Right ventricle myocardium inferior (tissue), 1 donor: ENCODE measurements around the gene CBX7. TPM values are rescaled to one million over a fixed set of nuclear protein-coding genes. Genes with fewer than 3 reads are reported as not detected.

Experiments
- ATAC-seq: fragments of 200-7000 bp; cut with Tn5 transposase; one replicate; pipeline ENCODE4 v1.9.1; 2020; ENCODE audit warnings: mild to moderate bottlenecking, moderate library complexity
- DNase-seq: peaks from one replicate; pipeline ENCODE4 v3.0.0; 2021; ENCODE audit errors: missing footprints
- intact Hi-C: fragments of 100-400 bp; cut with DNase I; formaldehyde crosslinking; loops from one replicate; pipeline ENCODE4 v1.11.0; 2022
- total RNA-seq: library from RNA; stranded (reverse); fragmentation: NEBNext Ultra II Directional; extraction: Animal tissue kit (Norgen Biotek cat#: 25700); gene quantifications from one replicate; pipeline ENCODE4 v1.2.1, GENCODE V29; 2021
- donor health status: DM: no; HTN: yes; CAD: no; lungs with severe emphysema.

Gene CBX7
- total RNA-seq, 1 donor from 2014 or later: 66.0 TPM

DNA sequence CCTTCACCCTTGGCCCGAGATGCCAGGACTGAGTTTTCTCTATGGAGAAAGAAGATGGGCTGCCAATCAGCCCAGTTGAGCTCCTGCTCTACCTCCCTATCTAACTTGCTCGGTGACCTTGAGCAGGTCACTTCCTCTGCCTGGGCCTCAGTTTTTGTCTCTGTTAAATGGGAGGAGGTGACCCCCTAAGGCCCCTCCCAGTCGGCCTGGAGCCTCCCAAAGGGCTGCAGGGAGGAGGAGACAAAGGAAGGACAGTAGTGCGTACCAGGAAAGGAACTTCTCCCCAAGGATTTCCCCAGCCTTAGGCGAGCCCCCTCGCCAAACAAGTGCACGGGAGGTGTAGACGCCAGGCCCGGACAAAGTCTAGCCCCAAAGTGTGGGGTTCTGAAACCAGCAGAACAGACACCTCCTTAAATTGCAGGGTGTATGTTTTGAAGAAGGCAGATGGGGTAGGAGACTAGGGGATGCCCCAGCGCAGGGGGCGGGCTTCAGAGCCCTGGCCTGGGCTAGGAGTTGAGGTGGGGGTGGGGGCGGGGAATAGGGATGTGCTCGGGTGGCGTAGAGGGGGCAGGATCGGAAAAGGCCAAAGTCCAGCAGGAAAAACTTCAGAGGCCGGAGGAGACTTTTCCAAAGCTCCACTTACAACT lies 1.0 kb downstream of the CBX7 start:
- intact Hi-C loops: loop anchor here (5.0 kb wide), 1 partner anchor 376 kb away; no protein-coding TSS in a partner anchor
- no peak for DNase-seq
- ATAC-seq: no peak

DNA sequence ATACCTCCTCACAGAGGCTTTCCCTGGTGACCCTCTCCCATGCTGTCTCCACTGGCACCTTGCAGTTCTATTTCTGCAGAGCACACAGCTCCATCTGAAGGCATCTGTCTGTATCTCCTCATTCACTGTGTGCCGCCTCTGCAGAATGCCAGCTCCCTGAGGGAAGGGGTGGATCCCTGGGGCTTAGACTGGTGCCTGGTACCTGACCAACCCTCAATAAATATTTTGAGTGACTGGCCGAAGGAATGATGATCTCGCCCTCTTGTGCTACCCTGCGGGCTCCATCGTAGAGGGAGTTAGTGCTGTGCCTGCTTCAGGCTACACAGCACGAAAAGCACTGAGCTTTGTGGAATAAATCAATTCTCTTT lies 1.6 kb downstream of the CBX7 start:
- intact Hi-C loops: loop anchor here (5.0 kb wide), 1 partner anchor 376 kb away; no protein-coding TSS in a partner anchor
- no peak for ATAC-seq
- DNase-seq: no peak

DNA sequence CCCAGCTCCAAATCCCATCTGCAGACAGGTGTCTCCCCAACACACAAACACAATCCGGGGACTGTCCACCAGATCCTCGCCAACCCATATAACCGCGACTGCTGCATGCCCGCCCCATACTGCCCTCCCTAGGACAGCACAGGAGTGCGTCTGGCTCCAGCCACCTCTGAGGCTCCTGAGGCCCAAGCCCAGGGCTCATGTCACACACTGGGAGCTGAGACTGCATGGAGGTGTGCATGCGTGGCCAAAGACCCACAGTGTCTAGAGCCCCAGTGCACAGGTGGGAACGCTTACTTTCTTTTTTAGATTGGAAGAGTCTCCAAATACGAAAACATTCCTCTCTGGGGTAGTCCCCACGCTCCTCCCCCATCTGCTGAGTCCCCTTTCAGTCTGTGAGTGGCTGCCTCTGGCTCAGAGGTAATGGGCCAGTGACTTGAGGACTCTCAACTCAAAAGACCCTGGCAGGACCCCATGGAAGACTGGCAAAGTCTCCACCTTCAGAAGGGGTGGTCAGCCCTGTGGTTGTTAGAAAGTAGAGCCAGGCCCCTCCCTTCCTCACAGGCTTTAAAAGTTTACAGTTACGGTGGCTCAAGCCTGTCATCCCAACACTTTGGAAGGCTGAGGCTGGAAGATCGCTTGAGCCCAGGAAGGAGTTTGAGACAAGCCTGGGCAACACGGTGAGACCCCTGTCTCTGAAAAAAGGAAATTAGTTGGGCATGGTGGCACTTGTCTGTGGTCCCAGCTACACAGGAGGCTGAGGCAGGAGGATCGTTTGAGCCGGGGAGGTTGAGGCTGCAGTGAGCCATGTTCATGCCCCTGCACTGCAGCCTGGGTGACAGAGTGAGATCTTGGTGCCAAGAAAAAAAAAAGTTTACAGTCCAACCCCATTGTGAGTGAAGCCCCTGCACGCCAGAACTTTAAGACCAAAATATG lies 2.3 kb downstream of the CBX7 start:
- intact Hi-C loops: loop anchor here (5.0 kb wide), 1 partner anchor 377 kb away; no protein-coding TSS in a partner anchor

DNA sequence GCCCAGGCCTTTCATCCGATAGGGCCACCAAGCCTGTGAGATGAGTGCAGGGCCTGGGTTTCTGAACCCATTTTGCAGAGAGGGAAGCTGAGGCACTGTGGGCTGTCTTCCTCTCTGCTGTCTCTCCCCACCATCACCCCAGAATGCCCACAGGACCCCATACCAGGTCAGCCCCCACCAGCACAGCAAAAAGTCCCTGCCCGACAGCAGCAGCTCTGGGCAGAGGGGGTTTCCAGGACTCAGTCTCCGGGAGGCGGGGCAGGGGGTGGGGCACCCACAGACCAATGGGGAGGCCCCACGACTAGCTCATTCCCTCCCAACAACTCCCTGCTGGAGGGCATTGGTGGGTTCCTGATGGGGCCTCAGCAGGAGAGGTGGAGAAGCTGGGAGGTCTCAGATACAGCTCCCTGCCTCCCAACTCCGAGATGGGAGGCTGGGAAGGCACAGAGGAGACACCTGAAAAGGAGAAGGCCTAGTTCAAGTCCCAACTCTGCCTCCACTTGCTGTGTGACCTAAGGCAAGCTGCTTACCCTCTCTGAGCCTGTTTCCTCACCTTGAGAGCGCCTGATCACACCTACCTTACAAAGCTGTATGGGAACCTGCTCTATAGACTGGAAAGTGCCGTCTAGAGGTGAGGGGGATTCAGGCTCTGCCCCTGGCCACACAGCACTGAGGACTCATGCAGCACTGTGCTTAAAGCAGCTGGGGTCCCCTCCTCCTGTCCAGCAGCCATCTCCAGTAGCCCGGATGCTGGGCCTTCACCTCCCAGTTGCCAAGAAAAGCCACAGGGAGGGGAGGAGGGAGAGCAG lies 3.5 kb downstream of the CBX7 start:
- ATAC-seq (no peak), DNase-seq (peak; percentile 79)
- intact Hi-C loops: no loop called here

More for the DNA sequence above, 2.3 kb downstream of the CBX7 start:
- DNase-seq: no peak
- no peak for ATAC-seq

DNA sequence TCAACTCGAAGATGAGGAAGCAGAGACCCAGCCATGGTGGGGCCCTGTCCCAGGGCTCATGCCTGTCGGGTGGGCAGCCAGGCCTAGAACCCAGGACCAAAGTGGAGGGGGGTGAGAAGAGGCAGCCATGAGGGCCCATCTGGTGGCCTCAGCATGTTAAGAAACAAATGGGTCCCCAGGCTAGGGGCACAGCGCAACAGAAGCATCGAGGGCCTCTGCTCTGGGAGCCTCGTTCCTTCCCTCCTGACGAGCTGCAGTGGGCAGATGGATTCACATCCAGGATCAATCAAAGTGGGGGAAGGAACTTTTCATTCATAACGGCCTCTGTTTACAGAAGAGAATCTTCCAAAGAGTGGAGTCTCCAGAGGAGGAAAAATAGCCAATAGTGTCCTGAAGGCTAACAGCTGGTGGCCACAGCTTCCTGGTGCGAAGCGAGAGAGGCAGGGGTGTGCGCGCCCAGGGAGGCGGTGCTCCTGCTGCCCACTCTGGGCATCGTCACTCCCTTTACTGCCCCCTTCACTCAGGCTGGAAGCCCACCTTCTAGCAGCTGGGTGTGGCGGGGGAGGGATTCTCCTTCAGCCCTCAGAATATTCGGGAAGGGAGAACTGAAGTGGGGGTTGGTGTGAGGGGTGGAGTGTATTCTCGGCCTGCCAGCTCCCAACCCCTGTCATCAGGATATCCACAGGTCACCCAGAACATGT lies 4.3 kb downstream of the CBX7 start:
- intact Hi-C loops: no loop called here
- ATAC-seq: no peak
- DNase-seq: no peak

DNA sequence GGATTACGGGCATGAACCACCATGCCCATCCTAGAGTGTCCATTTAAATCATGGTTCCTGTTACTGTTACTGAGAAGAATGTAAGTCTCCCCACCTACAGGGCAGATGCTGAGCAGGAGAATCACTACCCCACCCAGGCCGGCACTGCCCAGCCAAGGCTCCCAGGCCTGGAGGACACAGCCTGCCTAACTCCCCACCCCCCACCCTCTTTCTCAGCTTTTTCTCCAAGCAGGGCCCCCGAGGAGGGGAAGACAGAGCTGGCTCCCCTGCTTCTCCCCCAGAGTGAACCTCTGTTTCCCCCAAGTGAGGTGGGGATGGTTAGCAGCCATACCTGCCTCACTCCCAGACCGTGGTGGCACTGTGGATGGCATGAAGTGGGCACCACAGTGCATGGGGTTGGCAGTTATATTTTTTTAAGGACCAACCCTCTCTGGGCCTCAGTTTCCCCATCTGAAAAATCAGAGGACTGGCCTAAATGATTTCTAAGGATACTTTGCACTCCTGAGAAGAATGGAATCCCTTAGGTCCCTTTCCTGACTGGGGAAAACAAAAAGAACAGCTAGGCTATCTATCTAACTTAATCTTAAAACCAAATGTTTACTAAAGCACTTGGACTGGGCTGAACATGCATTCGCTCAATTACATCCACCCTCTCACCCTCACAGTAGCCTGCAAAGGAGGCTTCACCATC lies 5.0 kb downstream of the CBX7 start:
- intact Hi-C loops: no loop called here
- DNase-seq (no peak), ATAC-seq (no peak)

DNA sequence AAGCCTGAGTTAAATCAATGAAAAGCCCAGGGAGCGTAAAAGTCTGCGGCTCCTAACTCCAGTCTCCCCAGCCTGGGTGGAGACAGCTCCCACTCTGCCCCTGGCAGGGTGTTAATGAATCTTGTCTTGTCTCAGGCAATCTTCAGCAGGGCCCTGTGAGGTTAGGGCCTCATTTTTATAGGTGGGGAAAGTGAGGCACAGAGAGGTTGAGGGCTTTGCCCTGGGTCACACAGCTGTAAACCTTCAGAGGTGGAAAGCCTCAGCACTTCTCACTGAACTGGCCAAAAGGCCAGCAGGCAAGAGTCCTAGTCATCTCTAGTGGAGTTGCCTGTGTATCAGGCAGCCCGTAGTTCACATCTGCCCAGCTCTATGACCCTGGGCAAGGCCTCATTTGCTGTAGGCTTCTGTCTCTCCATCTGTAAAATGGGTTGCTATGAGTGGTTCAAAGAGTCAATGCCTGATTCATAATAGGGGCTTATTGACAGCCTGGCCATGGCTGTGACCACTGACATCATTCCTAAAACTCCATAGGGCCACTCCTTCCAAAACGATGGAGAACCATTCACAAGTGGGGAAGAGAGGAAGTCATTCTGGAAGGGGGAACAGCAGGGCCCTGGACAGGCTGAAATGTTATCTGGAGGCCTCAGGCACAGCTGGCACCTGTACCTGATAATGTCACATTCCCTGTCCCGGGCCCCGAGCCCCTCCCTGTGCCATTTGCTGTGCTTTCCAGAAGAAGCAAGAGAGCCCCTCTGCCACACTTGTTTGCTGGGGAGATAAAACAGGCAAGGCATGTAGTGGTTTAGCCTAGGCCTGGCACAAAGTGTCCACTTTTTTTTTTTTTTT lies 6.0 kb downstream of the CBX7 start:
- DNase-seq (no peak), ATAC-seq (no peak)
- intact Hi-C loops: no loop called here

DNA sequence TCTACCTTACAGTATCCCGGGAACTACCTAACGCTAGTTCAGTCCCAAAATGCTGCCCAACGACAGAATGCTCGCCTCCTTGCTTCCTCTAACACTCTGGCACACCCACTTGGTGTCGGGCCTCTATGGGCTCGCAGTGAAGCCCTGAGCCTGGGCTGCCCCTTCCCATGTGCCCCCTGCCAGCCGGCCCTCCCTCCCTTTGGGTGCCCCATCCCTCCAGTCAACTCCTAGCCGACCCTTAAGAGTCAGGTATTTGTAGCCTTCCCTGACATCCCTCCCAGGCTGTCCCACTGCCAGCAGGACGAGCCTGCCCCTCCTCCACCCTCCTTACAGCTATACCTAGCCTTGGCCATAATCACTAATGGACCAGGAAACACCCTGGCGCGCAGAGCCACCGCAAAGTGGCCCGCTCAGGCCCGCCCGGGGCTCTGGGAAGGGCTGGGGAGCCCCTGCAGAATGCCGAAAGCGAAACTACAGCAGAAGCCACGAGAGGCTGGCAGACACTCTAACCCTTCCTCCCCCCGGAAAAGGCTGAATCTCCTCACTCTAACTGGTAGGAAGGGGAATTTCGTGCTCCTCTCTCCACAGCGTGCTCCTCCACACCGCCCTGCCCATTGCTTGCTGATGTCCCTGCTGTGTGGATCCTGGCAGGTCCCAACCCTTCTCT lies 8.2 kb downstream of the CBX7 start:
- DNase-seq (no peak), ATAC-seq (no peak)
- intact Hi-C loops: no loop called here

DNA sequence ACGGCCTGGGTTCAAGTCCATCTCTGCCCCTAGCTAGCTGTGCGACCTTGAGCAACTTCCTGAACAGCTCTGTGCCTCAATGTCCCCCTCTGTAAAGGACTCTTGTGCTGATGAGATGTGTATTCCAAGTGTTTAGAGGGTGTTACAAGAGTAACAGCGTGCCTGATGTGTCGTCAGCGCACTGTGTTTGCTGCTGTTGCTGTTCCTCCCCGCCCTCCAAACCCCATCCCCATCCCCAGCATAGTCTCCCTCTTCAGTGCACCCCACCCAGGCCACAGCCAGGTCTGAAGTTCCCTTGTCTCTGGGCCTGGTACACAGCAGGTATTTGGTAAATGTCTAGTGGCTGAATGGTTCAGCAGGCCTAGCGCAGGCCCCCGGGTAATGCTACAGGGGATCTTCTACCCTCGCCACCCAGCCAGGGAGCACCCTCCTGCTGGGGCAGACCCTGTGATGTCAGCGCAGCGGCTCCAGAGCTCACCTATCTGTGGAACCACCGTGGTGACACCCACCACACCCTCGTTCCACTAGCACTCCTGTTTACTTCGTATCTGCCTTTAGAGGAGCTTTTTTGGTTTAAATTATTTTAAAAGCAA lies 10.3 kb downstream of the CBX7 start:
- intact Hi-C loops: no loop called here
- ATAC-seq (no peak), DNase-seq (no peak)

DNA sequence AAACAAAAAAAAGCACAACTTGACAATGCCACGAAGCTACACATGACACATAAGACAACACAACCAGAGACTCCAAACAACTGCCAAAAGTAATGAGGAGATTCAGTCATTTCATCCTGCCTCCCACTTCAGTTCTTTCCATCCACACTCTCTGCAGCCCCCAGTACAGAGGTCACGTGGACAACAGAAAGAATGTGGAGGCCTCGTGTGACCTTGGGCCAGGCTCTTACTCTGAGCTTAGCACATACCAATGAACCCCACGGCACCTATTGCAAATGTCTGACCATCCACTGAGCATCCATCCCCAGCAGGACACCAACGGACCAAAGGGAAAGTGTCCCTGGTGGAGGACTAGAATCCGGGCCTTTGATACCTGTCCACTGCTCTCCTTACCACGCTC lies 12.5 kb downstream of the CBX7 start:
- no peak for ATAC-seq
- DNase-seq: no peak
- intact Hi-C loops: no loop called here

DNA sequence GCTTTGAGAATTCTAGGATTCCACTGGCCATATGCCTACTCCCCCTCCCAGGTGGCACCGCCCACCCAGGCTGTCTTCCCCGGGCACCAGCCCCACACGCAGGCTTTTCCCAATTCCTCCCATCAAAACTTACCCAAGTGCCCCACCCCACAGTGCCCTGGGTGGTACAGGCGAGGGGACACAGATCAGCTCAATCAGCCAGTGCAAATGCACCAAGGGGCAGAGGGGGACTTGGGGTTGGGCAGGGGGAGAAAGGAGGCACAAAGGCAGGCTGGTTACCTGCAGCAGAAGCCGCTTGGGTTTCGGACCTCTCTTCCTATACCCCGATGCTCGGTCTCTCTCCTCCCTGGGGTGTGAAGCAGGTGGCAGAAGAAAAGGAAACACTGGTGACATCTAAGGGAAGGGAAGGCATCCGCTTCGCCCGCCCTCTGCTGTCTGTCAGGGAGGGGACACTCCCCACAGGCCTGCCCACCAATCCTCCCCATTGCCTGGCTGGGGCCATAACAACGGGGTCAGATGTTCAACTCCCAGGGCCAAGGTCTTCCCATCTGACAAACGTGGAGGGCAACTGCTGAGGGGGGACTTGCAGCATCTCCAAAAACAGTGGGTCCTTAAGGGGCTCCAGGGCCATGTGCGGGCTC lies 14.0 kb downstream of the CBX7 start:
- ATAC-seq: no peak
- DNase-seq: no peak
- intact Hi-C loops: no loop called here

DNA sequence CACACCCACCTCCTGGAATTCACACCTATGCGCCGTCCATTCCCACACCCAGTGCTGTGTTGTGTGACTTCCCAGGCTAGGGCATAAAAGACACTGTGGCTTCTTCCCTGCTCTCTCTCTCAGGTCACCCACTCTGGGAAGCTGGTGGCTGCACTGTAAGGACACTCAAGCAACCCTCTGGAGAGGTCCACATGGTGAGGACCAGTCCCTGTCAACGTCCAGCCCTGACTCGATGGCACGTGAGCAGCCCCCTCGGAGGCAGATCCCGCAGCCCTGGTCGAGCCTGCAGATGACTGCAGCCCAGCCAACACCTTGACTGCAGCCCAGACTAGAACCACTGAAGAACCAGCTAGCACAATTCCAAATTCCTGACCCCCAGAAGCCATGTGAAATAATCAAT lies 16.2 kb downstream of the CBX7 start:
- no peak for ATAC-seq
- intact Hi-C loops: no loop called here
- DNase-seq: no peak

DNA sequence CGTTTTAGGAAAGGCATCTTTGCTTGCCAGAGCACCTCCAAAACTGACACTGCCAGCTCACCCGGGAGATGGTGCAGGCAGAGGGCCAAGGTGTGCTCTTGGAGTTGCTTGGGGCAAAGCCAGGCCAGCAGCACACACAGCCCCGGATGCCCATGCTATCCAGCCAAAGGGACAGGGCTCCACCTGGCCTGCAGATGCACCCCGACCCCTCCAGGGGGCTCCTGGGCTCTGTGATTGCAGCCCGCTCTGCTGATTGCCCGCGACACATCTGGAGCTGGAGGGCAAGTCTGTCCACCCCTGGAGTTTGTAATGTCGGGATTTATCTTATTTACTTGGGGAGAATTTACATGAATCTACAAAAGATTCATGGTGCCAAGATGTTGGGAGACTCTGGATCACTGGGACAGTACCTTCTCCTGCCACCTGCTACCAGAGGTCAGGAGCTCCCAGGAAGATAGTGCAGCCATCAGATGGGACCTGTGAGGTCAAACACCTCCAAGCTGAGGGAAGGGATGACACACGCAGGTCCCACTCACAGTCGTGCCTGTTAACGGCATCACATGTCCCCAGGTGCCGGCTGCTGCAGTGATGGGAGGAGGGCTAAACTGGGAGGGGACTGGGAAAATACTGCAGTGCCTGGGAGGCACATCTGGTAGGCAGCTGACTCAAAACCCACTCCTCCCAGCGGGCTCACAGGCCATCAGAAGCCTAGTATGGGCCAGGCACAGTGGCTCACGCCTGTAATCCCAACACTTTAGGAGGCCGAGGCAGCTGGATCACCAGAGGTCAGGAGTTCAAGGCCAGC lies 17.2 kb downstream of the CBX7 start:
- intact Hi-C loops: no loop called here
- ATAC-seq: peak; percentile 61
- no peak for DNase-seq

DNA sequence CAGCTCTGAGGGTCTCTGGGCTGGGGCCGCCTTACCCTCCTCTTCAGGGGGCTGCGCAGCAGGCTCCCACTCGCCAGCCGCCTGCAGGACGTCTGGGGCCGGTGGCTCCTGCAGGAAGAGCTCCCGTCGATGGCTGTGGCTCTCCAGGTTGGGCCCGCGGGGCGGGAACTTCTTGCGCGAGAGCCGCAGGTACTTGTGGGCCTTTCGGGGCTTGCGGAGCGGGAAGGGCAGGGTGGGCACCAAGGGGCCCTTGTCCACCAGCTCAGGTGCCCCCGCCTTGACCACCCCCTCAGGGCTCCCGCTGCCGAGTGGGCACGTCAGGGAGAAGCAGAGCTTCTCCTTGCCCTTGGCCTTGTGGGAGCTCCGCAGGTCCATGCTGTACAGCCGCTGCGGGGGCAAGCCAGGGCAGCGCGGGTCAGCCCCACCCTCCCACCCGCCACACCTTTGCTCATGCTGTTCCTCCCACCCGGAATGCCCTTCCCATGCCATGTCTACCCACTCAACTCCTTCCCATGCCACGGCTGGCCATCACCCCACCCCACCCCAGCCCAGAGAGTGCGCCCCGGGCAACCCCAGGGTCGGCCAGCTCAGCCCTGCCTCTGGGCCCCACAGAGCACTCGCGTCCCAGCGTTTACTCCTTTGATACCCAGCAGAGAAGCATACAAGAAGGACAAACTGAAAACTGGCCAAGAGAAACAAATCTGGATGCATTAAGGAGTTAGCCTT lies 18.0 kb downstream of the CBX7 start:
- ATAC-seq (peak; percentile 2), DNase-seq (no peak)
- intact Hi-C loops: no loop called here

DNA sequence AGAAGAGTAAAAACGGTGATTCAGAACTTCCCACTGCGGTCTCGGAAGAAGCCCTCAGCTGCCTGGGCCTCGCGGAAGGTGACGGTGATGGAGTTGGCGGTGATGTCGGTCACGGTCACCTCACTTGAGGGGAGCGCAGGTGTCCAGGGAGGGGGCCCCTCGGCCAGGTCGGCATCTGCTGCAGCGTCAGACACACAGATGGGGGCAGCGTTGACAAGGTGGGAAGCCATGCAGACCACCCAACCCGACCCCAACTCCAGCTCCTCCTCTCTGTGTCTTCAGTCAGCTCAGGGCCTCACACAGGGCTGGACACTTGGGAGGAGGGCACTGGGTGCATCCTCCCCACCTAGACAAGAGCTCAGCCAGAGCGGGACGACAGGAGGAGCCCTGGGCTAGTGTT lies 18.6 kb downstream of the CBX7 start:
- intact Hi-C loops: no loop called here
- ATAC-seq (no peak), DNase-seq (no peak)
